Left forelimb (tissue), 1 donor: ENCODE results near the gene PRRT1.
"Not testable (repeated sequence)": the region's sequence is repeated elsewhere in the genome, so short reads cannot be mapped to it uniquely, and the experiment has no call there.

Experiments used
- DNase-seq: peaks from one replicate; pipeline ENCODE4 v3.0.0-alpha.2; 2018; ENCODE audit warnings: low spot score

PRRT1 gene

DNA sequence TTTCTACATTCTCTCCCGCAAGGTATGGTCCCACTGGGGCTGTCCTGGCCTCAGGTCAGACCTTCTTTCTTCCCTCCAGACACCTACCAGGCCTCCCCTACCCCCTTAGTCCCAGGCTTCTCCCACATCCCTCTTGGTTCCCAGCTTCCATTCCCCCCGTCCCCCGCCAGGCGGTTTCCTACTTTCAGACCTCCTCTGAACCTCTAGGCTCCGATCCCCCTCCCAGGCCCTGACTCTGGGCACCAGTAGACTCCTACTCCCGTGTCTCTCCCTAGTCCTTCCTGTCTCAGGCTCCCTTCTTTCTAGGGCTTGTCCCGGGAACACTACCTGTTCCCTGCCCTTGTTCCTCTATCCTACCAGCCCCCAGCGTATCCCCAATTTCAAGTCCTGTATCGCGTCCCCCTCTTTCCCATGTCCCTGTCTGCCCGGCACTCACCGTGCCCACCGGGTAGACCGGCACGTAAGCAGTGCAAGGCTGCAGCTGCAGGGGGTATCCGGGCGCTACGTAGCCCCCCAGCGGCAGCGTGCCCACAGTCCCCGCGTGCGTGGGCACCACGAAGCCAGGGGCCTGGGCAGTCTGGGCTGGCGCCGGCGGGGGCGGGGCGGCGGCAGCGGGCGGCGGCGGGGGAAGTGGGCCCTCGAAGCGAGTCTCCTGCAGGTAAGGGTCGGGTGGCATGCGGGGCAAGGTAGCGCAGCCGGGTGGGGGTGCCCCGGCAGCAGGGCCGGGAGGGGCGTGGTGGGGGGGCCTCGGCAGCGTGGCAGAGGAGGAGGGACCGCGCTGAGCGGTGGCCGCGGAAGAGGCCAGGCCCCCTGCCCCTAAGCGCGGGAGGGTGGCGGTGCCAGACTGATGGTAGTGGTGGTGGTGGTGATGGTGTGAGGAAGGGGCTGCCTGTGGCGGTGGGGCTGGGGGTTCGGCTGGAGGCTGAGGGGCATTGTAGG, 1.5 kb downstream of the PRRT1 start:
- no peak for DNase-seq

DNA sequence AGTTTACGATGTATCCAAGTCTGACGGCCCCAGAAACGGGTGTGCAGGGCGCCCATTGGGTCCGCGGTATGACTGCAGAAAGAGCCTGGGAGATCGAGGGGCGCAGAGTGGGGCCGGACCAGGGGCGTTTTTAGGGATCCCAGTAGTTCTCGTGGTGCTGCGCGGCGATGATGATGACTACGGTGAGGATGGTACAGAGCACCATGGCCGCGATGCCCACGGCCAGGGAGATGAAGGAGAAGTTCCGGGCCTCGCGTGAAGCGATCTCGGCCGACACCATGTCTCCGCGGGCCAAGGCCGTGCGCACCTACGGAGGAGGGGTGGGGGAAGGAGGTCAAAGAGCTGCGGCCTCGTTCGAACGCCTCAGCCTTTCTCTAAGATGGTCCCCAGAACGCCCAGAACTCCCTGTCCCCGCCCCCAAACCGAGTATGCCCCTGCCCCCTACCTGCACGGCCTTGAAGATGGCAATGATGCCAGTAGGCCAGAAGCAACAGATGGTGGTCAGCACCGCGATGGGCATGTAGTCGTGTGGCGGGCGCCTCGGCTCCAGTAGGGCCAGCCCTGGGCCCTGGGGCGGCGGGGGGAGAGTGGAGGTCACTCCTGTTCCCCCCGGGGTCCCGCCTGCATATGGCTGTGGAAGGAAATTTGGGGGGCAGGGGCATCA, 2.5 kb downstream of the PRRT1 start:
- DNase-seq, result no peak

DNA sequence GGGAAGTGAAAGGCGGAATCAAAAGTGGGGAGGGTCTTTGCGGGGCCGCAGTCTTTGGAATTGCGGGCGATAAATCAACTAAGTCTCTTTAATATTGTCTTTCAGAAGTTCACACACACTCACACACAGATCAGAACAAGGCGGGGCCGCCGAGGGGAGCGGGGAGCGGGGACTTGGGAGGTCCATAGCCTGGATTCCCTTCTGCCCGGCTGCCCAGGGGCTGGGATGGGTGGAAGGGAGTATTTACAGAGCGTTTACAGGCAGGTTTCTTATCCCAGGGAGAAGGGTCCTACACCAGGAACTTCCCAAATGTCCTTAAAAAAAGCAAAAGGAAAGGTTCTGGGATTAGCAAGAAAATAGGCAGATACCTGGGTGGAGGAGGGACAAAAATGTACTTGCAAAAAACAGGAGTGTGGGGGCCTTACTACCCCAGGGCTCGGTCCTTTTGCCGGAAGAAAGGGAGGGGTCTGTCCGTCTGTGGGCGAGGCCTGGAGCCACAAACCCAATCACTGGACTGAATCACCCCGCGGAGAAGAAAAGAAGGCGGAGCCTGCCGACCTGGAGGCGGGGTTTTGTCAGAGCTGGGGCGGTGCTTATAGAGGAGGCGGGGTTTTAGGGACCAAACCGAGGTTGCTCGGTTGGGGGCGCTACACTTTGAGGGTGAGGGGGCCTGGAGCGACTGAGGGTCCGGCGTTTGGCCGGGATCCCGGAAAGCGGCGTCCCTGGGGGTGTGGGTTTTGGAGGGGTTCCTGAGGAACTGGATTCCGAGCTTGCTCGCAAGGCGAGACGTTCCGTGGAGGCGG, 3.2 kb downstream of the PRRT1 start:
- no peak for DNase-seq

DNA sequence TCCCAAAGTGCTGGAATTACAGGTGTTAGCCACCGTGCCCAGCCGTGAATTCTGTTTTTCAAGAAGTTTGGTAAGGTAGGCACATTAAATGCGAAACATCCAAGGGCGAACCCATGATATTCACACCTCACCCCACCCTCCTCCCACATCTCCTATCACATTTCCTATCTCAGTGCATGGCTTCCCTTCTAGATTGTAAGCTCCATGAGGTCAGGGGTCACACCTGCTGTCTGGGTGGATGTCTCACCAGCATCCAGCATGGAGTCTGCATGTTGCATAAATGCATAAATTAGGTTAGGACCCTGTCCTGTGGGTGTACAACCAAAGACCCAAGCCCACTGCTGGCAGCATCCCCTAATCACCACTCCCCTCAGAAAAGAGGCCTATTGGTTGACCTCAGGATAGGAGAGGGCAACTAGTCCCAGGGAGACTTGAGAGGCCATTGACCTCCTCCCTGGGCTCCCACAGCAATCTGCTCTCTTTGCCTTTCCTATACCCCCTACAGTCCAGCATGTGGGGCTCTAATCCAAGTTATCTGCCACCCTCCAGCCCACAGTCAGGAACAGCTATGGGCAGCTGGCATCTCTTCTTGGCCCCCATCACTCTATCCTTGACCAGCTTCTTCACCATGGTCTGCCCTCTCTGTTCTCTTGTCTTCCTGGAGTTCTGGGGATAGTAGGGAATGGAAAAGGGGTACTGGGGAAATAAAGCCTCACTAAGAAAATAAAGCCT, 4.2 kb downstream of the PRRT1 start:
- DNase-seq, result no peak

DNA sequence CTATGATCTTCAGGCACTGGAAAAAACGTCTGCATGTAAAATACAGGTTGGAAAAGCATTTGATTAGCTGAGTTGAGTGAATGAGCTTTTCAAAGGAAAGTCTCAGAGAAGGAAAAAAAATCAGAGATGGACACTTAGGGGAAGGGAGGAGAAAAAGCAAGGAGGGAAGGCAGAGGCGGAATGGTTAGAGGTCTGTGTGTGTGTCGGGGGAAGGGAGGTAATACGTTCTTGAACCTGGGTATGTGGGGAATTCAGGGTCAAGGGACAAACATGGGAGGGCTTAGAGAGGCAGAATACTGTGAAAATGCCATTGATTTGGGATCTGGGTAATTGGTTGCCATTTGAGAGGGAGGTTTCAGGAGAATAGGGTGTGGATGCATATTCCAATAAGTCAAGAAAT, 5.1 kb downstream of the PRRT1 start:
- DNase-seq, result no peak

DNA sequence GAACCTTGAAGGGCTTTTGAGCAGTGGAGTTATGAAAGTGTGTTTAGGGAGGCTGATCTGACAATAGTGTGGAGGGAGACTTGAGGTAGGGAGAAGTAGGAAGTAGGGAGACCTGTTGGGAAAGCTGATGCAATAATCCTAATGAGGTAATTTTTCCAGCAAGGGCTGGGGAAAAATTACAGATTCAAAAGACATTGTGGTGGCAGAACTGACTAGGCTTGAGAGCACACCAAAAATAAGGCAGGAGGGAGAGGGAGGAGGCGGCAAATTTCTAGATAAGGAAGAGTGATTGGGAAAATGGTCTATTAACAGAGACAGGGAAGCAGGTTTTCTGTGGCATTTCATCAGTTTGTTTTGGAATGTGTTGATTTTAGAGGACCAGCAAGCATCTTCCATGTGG, 5.5 kb downstream of the PRRT1 start:
- no peak for DNase-seq

DNA sequence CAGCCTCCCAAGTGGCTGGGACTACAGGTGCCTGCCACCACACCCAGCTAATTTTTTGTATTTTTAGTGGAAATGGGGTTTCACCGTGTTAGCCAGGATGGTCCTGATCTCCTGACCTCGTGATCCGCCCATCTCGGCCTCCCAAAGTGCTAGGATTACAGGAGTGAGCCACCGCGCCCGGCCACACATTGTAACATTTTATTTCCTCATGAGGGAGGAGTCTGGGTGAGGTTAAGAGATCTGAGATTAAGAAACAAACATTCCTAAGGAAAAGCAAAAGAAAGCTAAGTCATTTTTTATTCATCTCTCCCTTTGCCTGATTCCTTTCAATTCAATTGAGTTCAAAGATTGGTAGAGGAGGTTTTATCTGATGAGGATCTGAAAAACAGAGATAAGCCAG, 7.5 kb downstream of the PRRT1 start:
- DNase-seq, result not testable (repeated sequence)

DNA sequence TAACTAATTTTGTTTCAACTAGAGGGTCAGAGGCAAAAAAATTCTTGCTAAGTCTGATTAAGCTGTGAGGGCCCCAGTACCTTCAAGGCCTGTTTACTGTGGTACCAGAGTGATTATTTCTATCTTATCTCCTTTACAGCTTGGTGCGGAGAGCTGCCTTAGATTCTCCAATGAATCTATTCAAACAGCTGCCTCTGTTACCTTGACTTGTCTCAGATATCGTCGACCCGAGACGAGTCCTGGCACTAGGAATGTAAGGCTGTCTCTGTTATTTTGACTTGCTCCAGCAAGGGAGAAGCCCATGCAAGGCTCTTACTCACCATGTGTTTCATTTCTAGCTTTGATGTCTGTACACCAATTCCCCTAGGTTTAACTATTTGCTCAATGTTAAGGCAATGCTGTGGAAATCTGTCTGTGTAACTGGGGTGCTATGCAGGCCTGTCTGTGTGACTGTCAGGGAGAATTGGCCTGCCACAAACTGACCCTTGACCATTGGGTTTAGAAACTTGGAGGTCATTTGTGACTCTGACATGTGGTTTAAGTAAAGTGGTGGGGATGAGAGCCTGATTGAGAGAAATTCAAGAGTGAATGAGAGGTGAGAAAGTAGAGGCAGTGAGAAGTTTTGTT, 11.2 kb downstream of the PRRT1 start:
- no peak for DNase-seq

DNA sequence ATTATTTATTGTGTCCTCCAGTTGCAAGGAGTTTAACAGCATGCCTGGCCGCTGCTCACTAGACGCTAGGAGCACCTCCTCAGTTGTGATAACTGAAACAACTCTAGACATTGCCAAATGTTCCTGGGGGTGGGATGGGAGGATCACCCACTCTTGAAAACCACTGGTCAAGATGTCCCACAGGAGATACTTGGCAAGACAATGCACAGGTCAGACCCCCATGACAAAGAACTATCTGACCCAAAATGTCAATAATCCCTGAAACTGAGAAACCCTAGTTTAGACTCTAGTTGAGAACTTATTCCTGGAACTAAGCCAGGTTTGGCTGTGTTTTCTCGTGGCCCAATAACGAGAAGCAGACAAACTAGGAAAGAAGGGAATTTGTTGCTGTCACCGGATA, 12.1 kb downstream of the PRRT1 start:
- no peak for DNase-seq

DNA sequence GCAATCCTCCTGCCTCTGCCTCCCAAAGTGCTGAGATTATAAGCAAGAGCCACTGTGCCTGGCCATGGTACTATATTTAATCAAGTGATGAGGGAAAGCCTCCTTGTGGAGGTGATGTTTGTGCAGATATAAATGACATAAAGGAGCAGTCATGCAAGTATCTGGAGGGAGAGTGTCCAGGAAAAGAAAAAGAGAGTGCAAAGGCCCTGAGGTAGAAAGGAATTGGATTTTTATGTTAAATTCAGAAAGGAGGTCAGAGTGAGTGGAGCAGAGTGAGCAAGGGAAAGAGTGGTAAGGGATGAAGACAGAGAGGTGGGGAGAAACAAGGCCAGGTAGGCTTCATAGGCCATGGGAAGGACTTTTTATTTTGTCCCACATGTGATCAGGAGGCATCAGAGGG, 14.3 kb downstream of the PRRT1 start:
- no peak for DNase-seq

DNA sequence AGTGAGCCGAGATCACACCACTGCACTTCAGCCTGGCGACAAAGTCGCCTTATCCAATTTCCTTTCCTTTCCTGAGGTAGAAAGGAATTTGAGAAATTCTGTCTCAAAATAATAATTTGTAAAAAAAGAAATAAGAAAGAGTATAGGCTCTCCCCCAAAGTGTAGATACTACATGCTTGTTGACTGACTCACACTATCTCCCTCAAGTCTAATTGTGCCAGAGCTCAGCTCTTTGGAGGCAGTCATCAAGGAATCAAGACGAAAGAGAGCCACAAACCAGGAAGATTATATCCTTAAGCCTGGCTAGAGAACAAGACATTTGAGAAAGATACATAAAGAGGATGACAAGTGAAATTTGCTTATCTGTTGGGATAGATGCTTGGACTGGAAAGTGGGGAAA, 18.0 kb downstream of the PRRT1 start:
- DNase-seq, result no peak

DNA sequence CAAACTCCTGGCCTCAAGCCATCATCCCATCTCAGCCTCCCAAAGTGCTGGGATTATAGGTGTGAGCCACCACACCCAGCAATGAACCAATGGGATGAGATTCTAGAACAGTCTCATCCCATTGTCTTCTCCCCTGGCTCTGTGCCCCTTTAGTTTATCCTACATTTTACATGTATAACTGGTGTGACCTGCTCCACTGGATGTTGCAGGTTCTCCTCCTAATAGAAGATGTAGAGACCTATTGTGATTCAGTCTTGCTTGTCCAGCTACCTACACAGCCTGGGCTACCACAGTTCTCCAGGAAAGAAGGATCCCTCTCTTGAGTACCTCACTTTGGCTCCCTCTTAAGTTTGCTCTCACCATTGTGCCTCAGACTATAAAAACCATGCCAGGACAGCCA, 19.6 kb downstream of the PRRT1 start:
- no peak for DNase-seq

DNA sequence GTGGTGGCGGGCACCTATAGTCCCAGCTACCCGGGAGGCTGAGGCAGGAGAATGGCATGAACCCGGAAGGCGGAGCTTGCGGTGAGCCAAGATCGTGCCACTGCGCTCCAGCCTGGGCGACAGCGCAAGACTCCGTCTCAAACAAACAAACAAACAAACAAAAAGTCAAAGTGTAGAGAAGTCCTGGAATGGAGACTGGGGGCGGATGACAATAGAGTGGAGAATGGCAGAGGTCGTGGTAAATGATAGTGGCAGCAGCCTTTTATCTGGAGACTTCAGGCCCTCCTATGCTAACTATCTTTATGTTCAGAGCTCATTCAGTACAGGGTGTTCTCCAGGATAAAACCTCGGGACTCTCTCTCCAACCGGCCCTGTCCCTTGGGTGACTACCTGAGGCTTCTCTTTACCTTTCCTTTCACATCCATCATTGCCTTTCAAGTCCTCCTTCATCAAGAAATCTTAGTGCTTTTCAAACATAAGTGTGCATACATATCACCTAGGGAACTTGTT, 20.2 kb downstream of the PRRT1 start:
- no peak for DNase-seq

DNA sequence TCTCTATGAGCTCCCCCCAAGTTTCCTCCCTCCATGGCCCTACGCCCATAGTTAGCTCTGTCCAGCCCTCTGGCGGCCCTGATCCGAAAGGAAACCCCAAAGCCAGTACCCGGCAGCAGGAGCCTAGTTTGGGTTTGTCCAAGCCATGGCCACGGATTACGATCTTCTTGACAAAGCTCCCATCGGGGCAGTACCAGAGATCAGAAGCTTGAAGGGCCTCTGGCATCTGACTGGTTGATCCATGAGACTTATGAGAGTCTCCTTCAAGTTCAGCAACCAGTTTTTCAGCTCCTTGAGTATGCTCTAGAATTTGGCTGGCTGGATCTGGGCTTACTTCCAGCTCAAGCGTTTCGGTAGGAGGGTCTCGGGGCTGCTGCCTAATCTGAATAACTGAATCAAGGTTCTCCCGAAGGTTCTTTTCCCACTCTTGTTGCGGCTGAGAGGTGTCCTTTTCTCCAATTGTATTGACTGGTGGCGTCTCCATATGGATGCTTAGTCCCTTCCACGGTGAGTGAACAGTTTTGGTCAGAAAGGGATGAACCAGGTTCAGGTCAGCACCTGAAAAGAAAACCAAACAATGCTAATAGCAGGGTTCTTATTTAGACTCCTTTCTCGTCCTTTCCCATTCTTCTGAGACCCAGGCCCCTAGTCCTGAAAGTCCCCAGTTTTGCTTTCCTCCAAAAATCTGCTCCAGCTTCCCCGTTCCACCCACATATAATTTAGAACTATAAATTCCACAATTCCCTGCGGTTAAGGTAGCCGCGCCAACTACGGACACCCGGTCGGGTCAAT, 22.2 kb downstream of the PRRT1 start:
- DNase-seq, result no peak

DNA sequence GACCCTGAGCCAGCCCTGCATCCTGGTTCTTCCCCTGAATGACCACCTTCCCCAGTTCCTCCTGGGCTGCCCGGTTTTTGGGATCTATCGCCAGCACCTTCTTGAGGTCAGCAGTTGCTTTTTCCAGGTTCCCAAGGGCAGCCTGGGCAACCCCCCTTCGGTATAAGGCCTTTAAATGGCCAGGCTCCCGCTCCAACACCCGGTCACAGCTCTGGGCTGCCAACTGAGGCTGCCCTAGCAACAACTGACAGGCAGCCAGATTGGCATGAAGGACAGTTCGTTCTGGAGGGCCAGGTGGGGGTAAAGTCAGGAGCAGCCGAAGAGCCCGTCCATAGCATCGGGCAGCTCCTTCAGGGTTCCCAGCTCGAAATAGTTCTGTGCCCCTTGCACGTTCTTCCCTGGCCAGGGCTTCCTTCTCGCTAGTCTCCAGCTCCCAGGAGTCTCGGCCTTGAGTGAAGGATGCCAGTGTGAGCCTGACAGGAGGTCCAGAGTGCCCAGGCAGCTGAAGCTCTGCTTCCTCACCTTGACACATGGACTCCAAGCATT, 22.9 kb downstream of the PRRT1 start:
- no peak for DNase-seq

DNA sequence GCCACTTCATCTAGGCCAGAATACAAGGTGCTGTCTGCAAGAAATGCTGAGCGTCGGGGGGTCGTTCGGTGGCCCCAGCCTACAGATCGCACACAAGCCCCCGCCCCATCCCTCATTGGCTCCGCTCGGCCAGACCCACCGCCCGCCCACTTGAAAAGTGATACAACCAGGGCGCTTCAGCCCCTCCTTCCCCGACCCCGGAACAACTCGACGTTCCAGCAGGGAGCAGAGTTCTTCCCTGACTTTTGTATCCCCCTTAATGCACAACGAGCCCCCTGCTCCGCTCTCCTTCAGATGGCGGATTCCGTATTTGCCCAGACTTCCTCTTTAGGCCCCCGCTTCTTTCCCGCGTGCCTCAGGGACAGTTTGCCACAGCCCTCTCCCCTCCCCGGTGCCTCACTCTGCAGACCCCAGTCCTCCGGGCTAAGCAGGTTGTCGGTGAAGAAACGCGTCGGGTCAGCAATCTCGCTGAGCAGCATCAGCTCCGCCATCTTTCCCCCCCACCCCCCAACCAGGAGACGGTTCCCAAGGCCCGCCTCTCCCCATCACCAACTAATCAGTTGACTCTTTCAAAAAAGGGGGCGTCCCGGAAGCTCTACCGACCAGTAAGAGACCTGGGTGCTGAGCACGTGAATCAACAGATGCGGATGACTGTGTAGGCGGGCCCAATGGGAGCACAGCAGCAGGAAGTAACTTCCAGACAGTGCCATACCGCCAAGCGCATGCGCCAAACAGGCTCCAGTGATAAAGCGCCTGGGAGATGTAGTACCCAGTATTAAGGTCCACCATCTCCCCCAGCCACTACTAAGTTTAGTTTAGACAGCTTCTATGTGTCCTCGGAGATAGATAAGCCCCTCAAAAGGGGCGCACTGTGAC, 23.8 kb downstream of the PRRT1 start, which contains the start of gene ATF6B:
Gene ATF6B (minus strand): TSS at position 530 of the 876 bp plus-strand sequence. CDS start 39 bp downstream, at position 491.
- peak; percentile 92 for DNase-seq

DNA sequence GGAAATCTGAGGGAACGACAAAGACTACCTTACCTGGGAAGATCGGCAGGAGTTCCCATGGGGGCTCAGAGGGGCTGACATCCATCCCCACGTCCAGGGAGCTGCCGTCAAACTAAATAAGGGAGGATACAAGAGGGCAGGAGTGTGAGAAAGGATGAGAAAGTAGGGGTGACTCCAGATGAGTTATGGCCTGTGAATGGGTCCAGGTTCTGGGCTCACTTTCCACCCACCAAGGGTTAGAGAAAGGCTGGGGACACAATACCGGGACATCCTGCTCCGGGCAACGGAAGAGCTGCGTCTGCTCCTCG, 24.4 kb downstream of the PRRT1 start:
- no peak for DNase-seq

DNA sequence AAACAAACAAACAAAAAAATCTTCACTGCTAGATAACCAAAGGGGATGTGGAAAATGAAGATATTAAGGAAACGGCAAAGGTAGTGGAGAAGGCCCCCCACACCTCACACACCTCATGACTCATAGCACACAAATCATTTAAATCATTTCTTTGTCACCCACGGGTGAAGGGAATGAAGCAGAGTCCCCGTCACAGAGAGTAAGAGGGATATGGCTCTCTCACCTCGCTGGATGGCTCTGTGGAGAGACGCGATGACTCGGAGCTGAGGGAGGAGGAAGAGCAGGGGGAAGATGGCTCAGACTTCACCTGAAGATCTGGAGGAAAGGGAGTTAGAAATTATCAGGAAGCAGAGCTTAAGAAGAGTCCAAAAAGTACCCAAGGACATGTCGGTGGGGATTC, 24.9 kb downstream of the PRRT1 start:
- no peak for DNase-seq

DNA sequence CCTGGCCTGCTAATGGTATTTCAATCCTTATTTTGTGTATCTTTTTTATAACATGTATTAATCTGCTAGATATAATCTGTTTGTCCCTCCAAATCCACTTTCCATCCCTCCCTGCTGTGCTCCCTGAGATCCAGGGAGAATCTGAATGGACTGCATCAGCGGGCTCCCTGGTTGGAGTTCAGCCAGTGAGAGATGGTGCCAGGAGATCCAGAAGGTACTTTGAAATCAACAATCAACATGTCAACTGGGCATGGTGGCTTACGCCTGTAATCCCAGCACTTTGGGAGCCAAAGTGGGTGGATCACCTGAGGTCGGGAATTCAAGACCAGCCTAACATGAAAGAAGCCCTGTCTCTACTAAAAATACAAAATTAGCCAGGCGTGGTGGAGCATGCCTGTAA, 28.1 kb downstream of the PRRT1 start:
- no peak for DNase-seq
